Esophagus muscularis mucosa (tissue), 4 donors: ENCODE data around the gene SMYD2. TPM values are rescaled to one million over a fixed set of nuclear protein-coding genes. Genes with fewer than 3 reads are reported as not detected.

ENCODE experiments used
- DNase-seq: peaks from one replicate; pipeline ENCODE4 v3.0.0-alpha.2; 2017; ENCODE audit errors: extremely low spot score
- H3K27ac ChIP-seq, 4 donors: fragments of 200-600 bp; sonication (generic); replicated peaks in 1 of 4; 1 replicate in 3 of 4; 2 replicates in 1 of 4; pipeline ENCODE4 v1.5.1; 2016 to 2019; ENCODE audit warnings: mild to moderate bottlenecking in 1 of 4
- H3K27me3 ChIP-seq, 4 donors: fragments of 200-600 bp; sonication (generic); one replicate each; pipeline versions ENCODE4 v1.5.1 to v1.6.0; 2016 to 2019
- H3K36me3 ChIP-seq, 4 donors: fragments of 200-600 bp; sonication (generic); one replicate each; pipeline ENCODE4 v1.5.1; 2016 to 2019
- H3K4me1 ChIP-seq, 4 donors: fragments of 200-600 bp; sonication (generic); one replicate each; pipeline ENCODE4 v1.5.1; 2016 to 2019
- H3K4me3 ChIP-seq, 4 donors: fragments of 200-600 bp; sonication (generic); 1 replicate in 2 of 4; 2 replicates in 2 of 4; pipeline ENCODE4 v1.5.1; 2016 to 2019; ENCODE audit warnings: mild to moderate bottlenecking in 4 of 4, moderate library complexity in 1 of 4
- H3K9me3 ChIP-seq, 4 donors: fragments of 200-600 bp; sonication (generic); 1 replicate in 3 of 4; 2 replicates in 1 of 4; pipeline ENCODE4 v1.5.1; 2016 to 2019
- CTCF ChIP-seq, 3 experiments: fragments of 200-600 bp in 2 of 3; fragments of 450-650 bp in 1 of 3; sonication (generic) in 2 of 3; IDR thresholded peaks; one replicate each; pipeline ENCODE4 v1.5.1; 2017 to 2019; ENCODE audit warnings: antibody characterized with exemption in 3 of 3, mild to moderate bottlenecking in 2 of 3, moderate library complexity in 1 of 3
- EP300 ChIP-seq: sonication (generic); formaldehyde crosslinking; IDR thresholded peaks from one replicate; pipeline ENCODE4 v1.6.1; 2017; ENCODE audit warnings: antibody characterized with exemption
- POLR2A ChIP-seq: fragments of 450-650 bp; IDR thresholded peaks from one replicate; pipeline ENCODE4 v1.6.1; 2017; ENCODE audit warnings: antibody characterized with exemption, moderate library complexity, mild to moderate bottlenecking, low read depth
- POLR2AphosphoS5 ChIP-seq, 2 donors: sonication (generic); formaldehyde crosslinking; IDR thresholded peaks; one replicate each; pipeline ENCODE4 v1.6.1; 2017; ENCODE audit warnings: antibody characterized with exemption in 2 of 2
- WGBS: methylation state at CpG from one replicate; pipeline ENCODE4 v1.1.5; 2018; 5-methylcytosine and 5-hydroxymethylcytosine counted together
- intact Hi-C: fragments of 100-400 bp; cut with DNase I; formaldehyde crosslinking; loops from one replicate; pipeline ENCODE4 v1.15.1; 2023
- total RNA-seq, 4 donors: library from RNA; depleted of rRNA; stranded (reverse); fragments of >200 nt; gene quantifications; one replicate each; pipeline versions ENCODE4 v1.1.0 to v1.2.1, GENCODE V29; 2016

Gene SMYD2
- total RNA-seq, 4 donors from 2014 or later, result 15.0 to 19.7 (median 18.4) TPM

DNA sequence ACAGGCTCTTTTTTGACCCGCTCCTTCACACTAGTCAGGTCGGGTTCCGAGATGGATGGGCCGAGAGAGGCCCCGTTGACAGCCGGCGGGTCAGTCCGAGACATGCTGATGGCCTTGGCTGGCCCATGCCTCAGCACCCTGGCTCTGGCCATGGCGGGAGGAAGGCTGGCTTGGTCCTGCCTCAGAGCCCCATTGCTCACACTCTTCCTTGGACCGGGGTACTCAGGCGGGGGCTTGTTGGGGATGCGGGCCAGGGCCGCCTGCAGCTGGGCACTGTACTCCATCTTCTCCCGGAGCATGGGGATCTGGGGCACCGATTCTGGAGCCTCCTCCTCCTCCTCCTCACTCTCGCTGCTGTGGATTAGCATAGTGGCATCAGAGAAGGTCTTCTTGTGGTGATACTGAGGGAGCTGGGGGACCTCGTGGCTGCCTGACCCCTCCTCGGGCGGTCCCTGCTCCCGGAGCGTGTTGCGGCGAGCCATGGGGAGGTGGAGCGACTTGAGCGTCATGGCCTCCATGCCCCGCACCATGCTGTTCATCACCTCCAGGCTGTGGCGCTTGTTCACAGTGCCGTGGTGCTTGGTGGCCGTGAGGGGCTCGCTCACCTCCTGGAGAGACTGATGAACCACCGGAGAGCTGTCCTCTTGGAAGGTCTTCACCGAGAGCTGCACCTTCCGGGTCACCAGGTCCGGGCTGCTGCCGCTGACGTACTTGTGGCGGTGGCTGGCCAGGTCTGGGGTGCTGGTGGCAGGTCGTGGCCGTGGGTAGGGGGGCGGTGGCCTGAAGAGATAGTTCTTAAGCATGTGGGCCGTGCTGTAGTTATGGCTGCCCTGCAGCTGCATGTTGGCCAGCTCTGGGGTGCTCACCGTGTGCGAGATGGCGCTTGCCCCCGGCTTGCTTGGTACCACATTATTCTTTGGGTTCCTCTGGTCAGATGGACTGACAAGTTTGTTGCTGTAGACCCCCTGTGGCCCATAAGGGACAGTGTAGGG, 102.7 kb downstream of the SMYD2 start:
- 97% methylated on average over 27 of the region's 45 CpGs for WGBS
- TF ChIP-seq POLR2A (no peak), CTCF (IDR thresholded peaks at IDR 0.05) (no peak), POLR2AphosphoS5 (IDR thresholded peaks at IDR 0.05) (no peak), EP300 (no peak)
- H3K27ac ChIP-seq, result no peak overlapping the region
- DNase-seq, result no peak
- H3K27me3 ChIP-seq, result no peaks in the 10 kb centered on the region
- H3K36me3 ChIP-seq, result peaks cover 18 to 64% (median 49%) of the 10 kb centered on the region in 4 donors
- H3K4me1 ChIP-seq, result peaks cover 0 to 23% (median 18%) of the 10 kb centered on the region in 4 donors
- no peaks in the 10 kb centered on the region for H3K9me3 ChIP-seq
- H3K4me3 ChIP-seq, result no peak overlapping the region
- intact Hi-C loops, result loop anchor here (10.0 kb wide), 1 partner anchor 171 kb away; the partner anchor contains the start of gene PTPN14

GRCh38 chr1:214384373-214385079, 103.6 kb downstream of the SMYD2 start:
- TF ChIP-seq POLR2AphosphoS5 (IDR thresholded peaks at IDR 0.05), result no peak
- no peak for TF ChIP-seq CTCF (IDR thresholded peaks at IDR 0.05)
- DNase-seq, result no peak
- Histone ChIP-seq H3K36me3 (peaks cover 18 to 56% (median 45%) of the 10 kb centered on the region in 4 donors), H3K27me3 (no peaks in the 10 kb centered on the region), H3K4me1 (peaks cover 0 to 20% (median 15%) of the 10 kb centered on the region in 4 donors), H3K4me3 (no peak overlapping the region), H3K9me3 (no peaks in the 10 kb centered on the region), H3K27ac (no peak overlapping the region)
- intact Hi-C loops, result loop anchor here (5.0 to 10.0 kb wide), 2 partner anchors 170 to 203 kb away; partner anchors contain the start of gene PTPN14
- WGBS, result 96% methylated on average over 17 of the region's 18 CpGs

DNA sequence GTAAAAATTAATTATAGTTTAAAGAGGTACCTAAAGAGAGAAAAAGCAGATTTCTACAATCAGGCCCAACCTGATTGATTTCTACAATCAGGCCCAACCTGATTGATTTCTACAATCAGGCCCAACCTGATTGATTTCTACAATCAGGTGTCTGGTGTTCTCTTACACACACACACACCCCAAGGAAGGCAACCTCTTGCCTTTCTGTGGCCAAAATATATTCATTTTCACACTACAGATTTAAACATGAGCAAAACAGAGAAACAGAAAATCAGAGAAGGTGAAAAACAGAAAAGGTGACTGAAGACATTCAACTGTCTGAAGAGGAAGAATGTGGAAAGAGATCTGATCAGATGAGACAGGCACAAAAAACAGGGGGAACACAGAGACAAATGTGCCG, 104.5 kb downstream of the SMYD2 start:
- TF ChIP-seq POLR2A (no peak), POLR2AphosphoS5 (IDR thresholded peaks at IDR 0.05) (no peak), CTCF (IDR thresholded peaks at IDR 0.05) (no peak)
- H3K9me3 ChIP-seq, result no peaks in the 10 kb centered on the region
- H3K4me3 ChIP-seq, result no peak overlapping the region
- H3K27me3 ChIP-seq, result no peaks in the 10 kb centered on the region
- 94% methylated on average over 1 of the region's 1 CpG for WGBS
- peaks cover 0 to 11% (median 7%) of the 10 kb centered on the region in 4 donors for H3K4me1 ChIP-seq
- no peak for DNase-seq
- peaks cover 18 to 56% (median 41%) of the 10 kb centered on the region in 4 donors for H3K36me3 ChIP-seq
- intact Hi-C loops, result loop anchor here (5.0 to 10.0 kb wide), 2 partner anchors 169 to 202 kb away; partner anchors contain the start of gene PTPN14
- H3K27ac ChIP-seq, result no peak overlapping the region

- H3K4me1 ChIP-seq, result peaks cover 0 to 2% (median under 1%) of the 10 kb centered on the region in 4 donors
- H3K9me3 ChIP-seq, result no peaks in the 10 kb centered on the region
- no peaks in the 10 kb centered on the region for H3K27me3 ChIP-seq
- no peak for TF ChIP-seq CTCF (IDR thresholded peaks at IDR 0.05)
- H3K4me3 ChIP-seq, result no peak overlapping the region
- peaks cover 18 to 58% (median 45%) of the 10 kb centered on the region in 4 donors for H3K36me3 ChIP-seq
- H3K27ac ChIP-seq, result peak overlapping the region in 2 of 4 donors; percentile 48 to 52
- intact Hi-C loops, result loop anchor here (5.0 to 10.0 kb wide), 2 partner anchors 168 to 201 kb away; partner anchors contain the start of gene PTPN14
- no peak for DNase-seq
- WGBS, result 78% methylated on average over 7 of the region's 7 CpGs
Measured at GRCh38 chr1:214386333-214386732, 105.4 kb downstream of the SMYD2 start.
